Body of pancreas (tissue), 4 donors: Measurements from ENCODE around the gene DCBLD1.

Source experiments
- CTCF ChIP-seq, 7 experiments: fragments of 450-650 bp in 4 of 7; fragments of 200-600 bp in 3 of 7; sonication (generic) in 3 of 7; IDR thresholded peaks; one replicate each; pipeline ENCODE4 v1.5.1; 2016 to 2019; ENCODE audit warnings: antibody characterized with exemption in 7 of 7
- POLR2A ChIP-seq, 3 donors: fragments of 450-650 bp; IDR thresholded peaks; one replicate each; pipeline ENCODE4 v1.6.1; 2016; ENCODE audit warnings: antibody characterized with exemption in 3 of 3, mild to moderate bottlenecking in 2 of 3

- no peak for TF ChIP-seq CTCF (IDR thresholded peaks at IDR 0.05)
- TF ChIP-seq POLR2A (IDR thresholded peaks at IDR 0.05) = no peak
These were observed 70.1 kb downstream of the DCBLD1 start for GRCh38 chr6:117552618-117553017.
